Hepatocyte (in vitro differentiated cells): ENCODE results near the gene HMGN4.

ENCODE experiments used
- EZH2 ChIP-seq: fragments of 200-600 bp; sonication (generic); IDR thresholded peaks from 2 replicates; pipeline ENCODE4 v1.6.1; 2016; ENCODE audit warnings: antibody characterized with exemption, mild to moderate bottlenecking, borderline replicate concordance
- TF ChIP-seq, protein P1 (sequence below): fragments of 200-600 bp; sonication (generic); IDR thresholded peaks from 2 replicates; pipeline ENCODE4 v1.5.1; 2016; ENCODE audit warnings: antibody characterized with exemption, mild to moderate bottlenecking; ENCODE audit not compliant: poor library complexity

DNA sequence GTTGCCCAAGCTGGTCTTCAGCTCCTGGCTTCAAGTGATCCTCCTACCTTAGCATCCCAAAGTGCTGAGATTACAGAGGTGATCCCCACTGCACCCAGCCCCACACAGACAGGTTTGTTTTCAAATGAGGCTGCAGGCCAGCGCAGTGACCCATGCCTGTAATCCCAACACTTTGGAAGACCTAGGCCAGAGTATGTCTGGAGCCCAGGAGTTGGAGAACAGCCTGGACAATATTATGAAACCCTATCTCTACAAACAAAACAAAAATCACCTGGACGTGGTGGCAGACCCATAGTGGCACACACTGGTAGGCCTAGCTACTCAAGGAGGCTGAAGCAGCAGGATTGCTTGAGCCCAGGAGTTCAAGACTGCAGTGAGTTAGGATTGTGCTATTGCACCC lies 8.0 kb upstream of the HMGN4 start:
- TF ChIP-seq, protein P1, sequence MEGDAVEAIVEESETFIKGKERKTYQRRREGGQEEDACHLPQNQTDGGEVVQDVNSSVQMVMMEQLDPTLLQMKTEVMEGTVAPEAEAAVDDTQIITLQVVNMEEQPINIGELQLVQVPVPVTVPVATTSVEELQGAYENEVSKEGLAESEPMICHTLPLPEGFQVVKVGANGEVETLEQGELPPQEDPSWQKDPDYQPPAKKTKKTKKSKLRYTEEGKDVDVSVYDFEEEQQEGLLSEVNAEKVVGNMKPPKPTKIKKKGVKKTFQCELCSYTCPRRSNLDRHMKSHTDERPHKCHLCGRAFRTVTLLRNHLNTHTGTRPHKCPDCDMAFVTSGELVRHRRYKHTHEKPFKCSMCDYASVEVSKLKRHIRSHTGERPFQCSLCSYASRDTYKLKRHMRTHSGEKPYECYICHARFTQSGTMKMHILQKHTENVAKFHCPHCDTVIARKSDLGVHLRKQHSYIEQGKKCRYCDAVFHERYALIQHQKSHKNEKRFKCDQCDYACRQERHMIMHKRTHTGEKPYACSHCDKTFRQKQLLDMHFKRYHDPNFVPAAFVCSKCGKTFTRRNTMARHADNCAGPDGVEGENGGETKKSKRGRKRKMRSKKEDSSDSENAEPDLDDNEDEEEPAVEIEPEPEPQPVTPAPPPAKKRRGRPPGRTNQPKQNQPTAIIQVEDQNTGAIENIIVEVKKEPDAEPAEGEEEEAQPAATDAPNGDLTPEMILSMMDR: no peak
- TF ChIP-seq EZH2: no peak
